GM19193 (cell line): Measurements from ENCODE around the gene HDHD3.

Experiments used
- POLR2A ChIP-seq: IDR thresholded peaks from 4 replicates; pipeline ENCODE4 v1.6.1; 2011; ENCODE audit not compliant: insufficient read depth, insufficient read length; ENCODE audit errors: extremely low read depth

HDHD3 gene

GRCh38 chr9:113376634-113377567 is at the start of gene HDHD3:
Gene HDHD3, minus strand, starts transcription at chr9:113376986. Its CDS starts 2,632 bp downstream, at chr9:113374354.
- peak; percentile 70 for TF ChIP-seq POLR2A

- no peak for TF ChIP-seq POLR2A
These were observed 48.3 kb upstream of the HDHD3 start for GRCh38 chr9:113425072-113425471.

DNA sequence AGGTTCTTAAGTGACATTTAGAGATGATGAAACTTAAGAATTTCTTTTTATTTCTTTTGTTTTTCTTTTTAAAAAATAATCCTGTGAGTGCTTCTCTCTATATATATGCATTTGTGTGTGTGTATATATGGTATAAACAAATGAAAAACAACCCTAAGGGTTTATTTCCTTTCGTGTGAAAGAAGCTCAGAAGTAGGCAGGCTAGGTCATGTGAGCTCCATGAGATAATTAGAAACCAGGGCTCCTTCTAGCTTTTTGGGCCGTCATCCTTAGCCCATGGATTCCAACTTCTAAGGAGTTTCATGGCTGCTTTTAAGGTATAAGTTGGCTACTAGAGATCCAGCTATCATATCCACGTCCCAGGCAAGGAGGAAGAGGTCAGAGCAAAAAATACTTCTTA is 44.9 kb upstream of the HDHD3 start:
- no peak for TF ChIP-seq POLR2A

GRCh38 chr9:113417370-113417769 is 40.6 kb upstream of the HDHD3 start:
- no peak for TF ChIP-seq POLR2A

GRCh38 chr9:113416149-113416721 is 39.4 kb upstream of the HDHD3 start:
- TF ChIP-seq POLR2A: peak; percentile 19

GRCh38 chr9:113410207-113410864 is 33.5 kb upstream of the HDHD3 start, which contains the start of the genes C9orf43 and POLE3:
Gene C9orf43, plus strand, starts transcription at chr9:113410747. Its CDS starts 2,747 bp downstream, at chr9:113413494.
Gene POLE3, minus strand, starts transcription at chr9:113410675. Its CDS starts 382 bp downstream, at chr9:113410293.
- TF ChIP-seq POLR2A: peak; percentile 78

- TF ChIP-seq POLR2A: no peak
These were observed 33.1 kb upstream of the HDHD3 start for GRCh38 chr9:113409883-113410206.

DNA sequence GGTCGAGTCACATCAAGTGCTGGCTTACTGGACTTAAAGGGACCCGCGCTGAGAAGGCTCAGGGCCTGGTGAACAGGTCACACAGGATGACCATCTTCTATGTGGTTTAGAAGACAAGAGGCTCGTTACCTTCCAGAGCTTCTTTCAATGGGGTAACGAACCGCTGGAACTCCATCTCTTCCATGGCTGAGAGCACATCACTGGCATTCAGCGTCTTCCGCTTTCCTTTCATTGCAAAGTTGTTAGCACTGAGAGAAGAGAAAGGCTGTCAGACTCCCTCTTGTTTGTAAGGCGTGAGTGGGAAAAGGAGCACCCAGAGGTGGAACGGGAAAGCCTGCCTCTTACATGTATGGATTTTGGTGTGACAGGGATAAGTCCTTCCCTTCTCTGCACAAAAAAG is 32.7 kb upstream of the HDHD3 start:
- TF ChIP-seq POLR2A: no peak

DNA sequence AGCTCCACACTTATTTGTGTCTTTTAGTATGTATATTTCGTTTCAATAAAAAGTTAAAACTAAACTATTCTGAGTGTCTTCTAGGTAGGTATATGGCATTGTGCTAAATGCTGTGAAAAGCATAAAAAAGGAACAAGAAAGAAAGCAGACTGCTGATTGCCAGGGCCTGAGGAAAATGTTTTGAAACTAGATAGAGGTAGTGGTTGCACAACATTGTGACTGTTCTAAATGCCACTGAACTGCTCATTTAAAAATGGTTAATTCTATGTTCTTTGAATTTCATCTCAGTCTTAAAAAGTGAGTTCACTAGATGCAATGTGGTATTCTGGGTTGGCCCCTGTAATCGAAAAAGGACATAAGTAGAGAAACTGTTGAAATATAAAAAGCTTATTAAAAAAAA is 26.9 kb upstream of the HDHD3 start:
- TF ChIP-seq POLR2A: no peak

GRCh38 chr9:113401027-113401792 is 24.4 kb upstream of the HDHD3 start, which contains the start of gene ALAD:
Gene ALAD, minus strand, starts transcription at chr9:113401284. Its CDS starts 7,725 bp downstream, at chr9:113393559.
- peak; percentile 76 for TF ChIP-seq POLR2A

DNA sequence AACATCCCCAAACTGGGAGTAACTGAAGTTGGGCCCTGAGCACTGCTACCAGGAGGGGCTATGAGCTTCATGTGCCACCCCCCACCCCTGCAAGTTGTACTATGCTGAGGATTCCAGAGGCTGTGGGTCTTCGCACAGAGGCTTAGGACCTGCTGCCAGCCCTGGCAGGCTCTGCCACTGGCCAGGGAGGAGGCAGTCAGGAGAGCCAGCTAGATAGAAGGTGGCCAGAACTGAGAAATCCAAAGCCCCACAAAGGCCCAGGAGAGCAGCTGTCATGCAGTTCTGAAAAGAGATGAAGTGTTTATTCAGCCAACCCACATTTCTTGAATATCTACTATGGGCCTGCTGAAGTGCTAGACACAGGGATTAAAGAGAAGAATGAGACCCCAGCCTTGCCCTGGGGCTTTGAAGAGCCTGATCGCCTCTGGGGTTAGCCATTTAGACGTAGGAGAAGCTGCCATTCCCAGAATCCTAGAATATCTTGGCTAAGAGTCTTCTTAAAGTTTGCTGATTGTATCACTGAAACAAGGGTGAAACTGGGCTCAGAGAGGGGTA is 22.9 kb upstream of the HDHD3 start:
- no peak for TF ChIP-seq POLR2A

- no peak for TF ChIP-seq POLR2A
These were observed 22.0 kb upstream of the HDHD3 start for GRCh38 chr9:113398796-113399195.

GRCh38 chr9:113397203-113397631 is 20.4 kb upstream of the HDHD3 start:
- no peak for TF ChIP-seq POLR2A
